SK-N-SH treated with all-trans-retinoic acid at 6 μM for 48 hours (cell line): ENCODE data around the gene PRR13.

Source experiments
- CSRNP3 ChIP-seq: fragments of 250-450 bp; sonication (Bioruptor Pico); IDR thresholded peaks from 2 replicates; pipeline ENCODE4 v1.5.1; 2021; ENCODE audit warnings: mild to moderate bottlenecking, moderate library complexity
- PATZ1 ChIP-seq: fragments of 250-450 bp; sonication (Bioruptor Pico); IDR thresholded peaks from 2 replicates; pipeline ENCODE4 v1.8.0; 2020; ENCODE audit warnings: mild to moderate bottlenecking, moderate library complexity, borderline replicate concordance
- PPARA ChIP-seq: fragments of 250-450 bp; sonication (Bioruptor Pico); IDR thresholded peaks from 2 replicates; pipeline ENCODE4 v1.5.0; 2020; ENCODE audit warnings: mild to moderate bottlenecking, borderline replicate concordance
- ZNF70 ChIP-seq: fragments of 450-650 bp; formaldehyde crosslinking; IDR thresholded peaks from 2 replicates; pipeline ENCODE4 v1.5.0; 2020; ENCODE audit warnings: mild to moderate bottlenecking, moderate library complexity

- TF ChIP-seq CSRNP3 (CRISPR knock-in tag), result no peak
- no peak for TF ChIP-seq ZNF70 (CRISPR knock-in tag)
- no peak for TF ChIP-seq PATZ1 (CRISPR knock-in tag)
- TF ChIP-seq PPARA (CRISPR knock-in tag), result no peak
These were observed 10.2 kb downstream of the PRR13 start, which contains the start of gene PCBP2 for GRCh38 chr12:53451661-53452158.
